Measurements from ENCODE around the gene BRAT1. TPM values are rescaled to one million over a fixed set of nuclear protein-coding genes. Genes with fewer than 3 reads are reported as not detected.

Gene BRAT1
- total RNA-seq, 2 experiments from 2014 or later = 44.7 to 52.0 TPM

GRCh38 chr7:2527505-2528467, 27.5 kb downstream of the BRAT1 start:
- peak overlapping the region; percentile 83; the same call in 1 of the 2 replicates for H2AFZ ChIP-seq (ENCODE audit: low read length)
- POLR2A ChIA-PET = interaction anchor here (0.6 to 2.7 kb wide), 2 partner anchors 17 to 180 kb away, joined by 4 to 10 read pairs; no protein-coding TSS in a partner anchor
- H4K20me1 ChIP-seq (ENCODE audit: insufficient read depth, low read length) = no peaks in the 10 kb centered on the region
- no peak for DNase-seq (ENCODE audit: low spot score)
- CTCF ChIA-PET (ENCODE audit: unreplicated experiment) = no interaction called here
- no peak overlapping the region for H3K27ac ChIP-seq (ENCODE audit: low read depth, low read length, poor library complexity, severe bottlenecking)
- no peaks in the 10 kb centered on the region for H3K9me3 ChIP-seq (ENCODE audit: low read length)
- H3K4me1 ChIP-seq (ENCODE audit: insufficient read depth, low read length, poor library complexity, severe bottlenecking) = peaks cover 32% of the 10 kb centered on the region
- TF ChIP-seq EZH2phosphoT487 (IDR thresholded peaks at IDR 0.05; ENCODE audit: borderline replicate concordance, low read depth, low read length) (no peak), CTCF (conservative IDR thresholded peaks at IDR 0.05; ENCODE audit: low read length) (no peak)
- H3K4me3 ChIP-seq (ENCODE audit: low read depth, low read length, poor library complexity, severe bottlenecking) = no peak overlapping the region
- no peaks in the 10 kb centered on the region for H3K36me3 ChIP-seq (ENCODE audit: insufficient read depth, low read length)
- intact Hi-C loops (cut with micrococcal nuclease; ENCODE audit: unreplicated experiment) = no loop called here
- H3K9me2 ChIP-seq (ENCODE audit: insufficient read depth, low read length) = no peaks in the 10 kb centered on the region
- H3K4me2 ChIP-seq (ENCODE audit: low read length) = peak overlapping the region; percentile 55; the same call in 1 of the 2 replicates
- BruUV-seq (replicated peaks) = no TSS peak
- no peaks in the 10 kb centered on the region for H3K79me2 ChIP-seq (ENCODE audit: insufficient read depth, low read depth, low read length)

- no peaks in the 10 kb centered on the region for H3K36me3 ChIP-seq (ENCODE audit: insufficient read depth, low read length)
- peaks cover 41% of the 10 kb centered on the region for H3K4me1 ChIP-seq (ENCODE audit: insufficient read depth, low read length, poor library complexity, severe bottlenecking)
- no peak overlapping the region for H2AFZ ChIP-seq (ENCODE audit: low read length)
- H4K20me1 ChIP-seq (ENCODE audit: insufficient read depth, low read length) = no peaks in the 10 kb centered on the region
- no peaks in the 10 kb centered on the region for H3K79me2 ChIP-seq (ENCODE audit: insufficient read depth, low read depth, low read length)
- H3K27ac ChIP-seq (ENCODE audit: low read depth, low read length, poor library complexity, severe bottlenecking) = no peak overlapping the region
- ChIA-PET CTCF (ENCODE audit: unreplicated experiment) (no interaction called here), POLR2A (no interaction called here)
- TF ChIP-seq EZH2phosphoT487 (IDR thresholded peaks at IDR 0.05; ENCODE audit: borderline replicate concordance, low read depth, low read length) (no peak), CTCF (conservative IDR thresholded peaks at IDR 0.05; ENCODE audit: low read length) (no peak)
- intact Hi-C loops (cut with micrococcal nuclease; ENCODE audit: unreplicated experiment) = no loop called here
- H3K9me2 ChIP-seq (ENCODE audit: insufficient read depth, low read length) = no peaks in the 10 kb centered on the region
- no peak overlapping the region for H3K4me3 ChIP-seq (ENCODE audit: low read depth, low read length, poor library complexity, severe bottlenecking)
- DNase-seq (ENCODE audit: low spot score) = no peak
- no TSS peak for BruUV-seq (replicated peaks)
- H3K4me2 ChIP-seq (ENCODE audit: low read length) = no peak overlapping the region
- H3K9me3 ChIP-seq (ENCODE audit: low read length) = no peaks in the 10 kb centered on the region
Observed at GRCh38 chr7:2526659-2527504, 28.4 kb downstream of the BRAT1 start.
